D721Med (cell line): Measurements from ENCODE around the gene POLE.

ENCODE experiments used
- DNase-seq: peaks from one replicate; pipeline ENCODE4 v3.0.0; 2011; ENCODE audit warnings: low spot score; ENCODE audit not compliant: insufficient read length
- FAIRE-seq: peaks from 2 replicates; lab custom pipeline; 2011; peaks lifted over from hg19 to GRCh38; lab: Jason Lieb, UNC
- TF ChIP-seq, protein P1 (sequence below): IDR thresholded peaks from 2 replicates; pipeline ENCODE4 v1.5.1; 2012; ENCODE audit warnings: mild to moderate bottlenecking, control low read depth; ENCODE audit not compliant: insufficient read depth; ENCODE audit errors: missing control alignments

POLE gene

DNA sequence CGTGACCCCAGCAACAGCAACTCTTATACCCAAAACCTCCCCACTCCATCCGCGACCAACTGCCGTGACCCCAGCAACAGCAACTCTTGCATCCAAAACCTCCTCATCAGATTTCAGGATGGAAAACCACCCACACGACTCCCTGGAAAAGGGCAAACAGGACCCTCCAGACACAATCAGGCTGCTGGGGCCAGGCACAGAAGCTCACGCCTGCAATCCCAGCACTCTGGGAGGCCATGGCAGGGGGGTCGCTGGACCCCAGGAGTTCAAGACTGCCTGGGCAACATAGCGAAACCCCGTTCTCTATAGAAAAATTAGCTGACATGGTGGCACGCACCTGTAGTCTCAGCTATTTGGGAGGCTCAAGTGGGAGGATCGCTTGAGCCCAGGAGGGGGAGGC, 43.2 kb upstream of the POLE start:
- FAIRE-seq (no peak), DNase-seq (no peak)
- TF ChIP-seq, protein P1, sequence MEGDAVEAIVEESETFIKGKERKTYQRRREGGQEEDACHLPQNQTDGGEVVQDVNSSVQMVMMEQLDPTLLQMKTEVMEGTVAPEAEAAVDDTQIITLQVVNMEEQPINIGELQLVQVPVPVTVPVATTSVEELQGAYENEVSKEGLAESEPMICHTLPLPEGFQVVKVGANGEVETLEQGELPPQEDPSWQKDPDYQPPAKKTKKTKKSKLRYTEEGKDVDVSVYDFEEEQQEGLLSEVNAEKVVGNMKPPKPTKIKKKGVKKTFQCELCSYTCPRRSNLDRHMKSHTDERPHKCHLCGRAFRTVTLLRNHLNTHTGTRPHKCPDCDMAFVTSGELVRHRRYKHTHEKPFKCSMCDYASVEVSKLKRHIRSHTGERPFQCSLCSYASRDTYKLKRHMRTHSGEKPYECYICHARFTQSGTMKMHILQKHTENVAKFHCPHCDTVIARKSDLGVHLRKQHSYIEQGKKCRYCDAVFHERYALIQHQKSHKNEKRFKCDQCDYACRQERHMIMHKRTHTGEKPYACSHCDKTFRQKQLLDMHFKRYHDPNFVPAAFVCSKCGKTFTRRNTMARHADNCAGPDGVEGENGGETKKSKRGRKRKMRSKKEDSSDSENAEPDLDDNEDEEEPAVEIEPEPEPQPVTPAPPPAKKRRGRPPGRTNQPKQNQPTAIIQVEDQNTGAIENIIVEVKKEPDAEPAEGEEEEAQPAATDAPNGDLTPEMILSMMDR = no peak

DNA sequence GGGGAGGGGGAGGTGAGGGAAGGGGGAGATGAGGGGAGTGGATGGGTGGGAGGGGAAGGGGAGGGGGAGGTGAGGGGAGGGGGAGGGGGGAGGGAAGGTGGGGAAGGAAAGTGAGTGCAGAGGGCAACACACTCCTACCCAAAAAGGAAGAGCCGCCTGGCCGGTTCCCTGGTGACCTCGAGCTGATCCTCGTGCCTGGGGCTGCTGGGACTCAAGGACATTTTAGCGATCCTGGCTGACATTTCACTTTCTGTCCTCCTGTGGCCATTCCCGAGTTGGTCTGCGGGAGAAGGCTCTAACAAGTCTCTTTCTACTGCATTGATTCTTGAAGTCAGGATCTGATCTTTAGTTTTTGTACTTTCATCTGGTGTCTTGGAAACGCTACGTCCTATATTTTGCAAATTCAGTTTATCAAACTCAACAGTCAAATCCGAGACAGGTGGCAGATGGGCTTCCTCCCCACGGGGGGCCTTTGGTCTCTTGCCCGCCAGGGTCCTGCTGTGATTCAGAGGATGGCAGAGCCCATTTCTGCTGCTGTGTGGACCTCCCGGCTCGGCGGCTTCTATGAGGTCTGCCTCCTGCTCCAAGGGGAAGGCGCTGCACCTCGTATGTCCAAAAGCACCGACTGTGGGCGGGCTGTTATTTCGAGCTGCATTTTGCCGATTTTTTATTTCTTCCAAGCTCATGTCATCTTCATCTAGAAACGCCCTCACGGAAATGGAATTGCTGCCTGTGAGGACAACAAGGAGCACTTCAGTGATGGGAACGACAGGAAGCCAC, 42.6 kb upstream of the POLE start:
- FAIRE-seq (no peak), DNase-seq (no peak)
- TF ChIP-seq, protein P1 = no peak

DNA sequence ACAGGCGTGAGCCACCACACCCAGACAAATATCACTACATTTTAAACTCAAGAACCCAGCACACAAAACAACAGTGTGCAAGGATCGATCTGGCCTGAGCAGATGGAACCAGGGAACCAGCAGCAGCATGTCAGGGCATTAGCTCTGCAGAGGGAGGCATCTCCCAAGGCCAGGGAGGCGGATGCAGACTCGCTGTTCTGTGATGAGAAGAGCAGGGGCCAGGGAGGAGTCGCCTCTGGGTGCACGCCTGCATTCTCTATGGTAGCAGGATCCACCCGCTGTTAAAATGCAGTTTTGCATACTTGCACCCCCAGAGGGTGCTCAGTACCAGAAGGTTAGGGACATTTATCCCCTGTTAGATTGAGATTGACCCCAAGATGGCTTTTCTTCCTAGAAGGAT, 41.4 kb upstream of the POLE start:
- no peak for DNase-seq
- TF ChIP-seq, protein P1 = no peak
- FAIRE-seq = no peak

DNA sequence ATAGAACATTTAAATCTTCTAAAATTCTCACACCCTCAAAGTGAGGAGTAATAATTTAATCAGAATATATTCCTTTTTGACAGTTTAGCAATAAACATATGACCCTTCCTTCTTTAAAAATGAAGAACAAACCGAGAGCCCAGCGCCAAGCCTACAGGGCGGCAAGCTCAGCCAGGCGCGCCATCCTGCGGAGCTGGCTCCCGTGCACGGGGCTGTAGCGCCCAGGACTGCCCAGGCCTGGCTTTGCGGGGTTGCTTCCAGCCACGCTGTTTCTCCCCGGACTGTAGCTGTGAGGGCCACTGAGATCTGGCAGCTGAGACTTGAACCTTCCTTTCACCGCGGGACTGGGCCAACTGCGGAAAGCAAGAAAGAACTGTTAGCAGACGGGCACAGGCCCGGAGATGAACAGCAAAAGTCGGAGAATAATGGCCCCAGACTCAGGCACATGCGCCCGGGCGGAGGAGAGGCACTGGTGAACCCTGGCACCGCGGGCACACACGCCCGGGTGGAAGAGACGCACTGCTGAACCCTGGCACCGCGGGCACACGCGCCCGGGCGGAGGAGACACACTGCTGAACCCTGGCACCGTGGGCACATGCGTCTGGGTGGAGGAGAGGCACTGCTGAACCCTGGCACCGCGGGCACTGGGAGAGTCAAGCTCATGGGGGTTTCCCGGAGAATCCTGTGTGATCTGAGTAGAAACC, 40.1 kb upstream of the POLE start:
- DNase-seq (no peak), FAIRE-seq (no peak)
- TF ChIP-seq, protein P1 = no peak

DNA sequence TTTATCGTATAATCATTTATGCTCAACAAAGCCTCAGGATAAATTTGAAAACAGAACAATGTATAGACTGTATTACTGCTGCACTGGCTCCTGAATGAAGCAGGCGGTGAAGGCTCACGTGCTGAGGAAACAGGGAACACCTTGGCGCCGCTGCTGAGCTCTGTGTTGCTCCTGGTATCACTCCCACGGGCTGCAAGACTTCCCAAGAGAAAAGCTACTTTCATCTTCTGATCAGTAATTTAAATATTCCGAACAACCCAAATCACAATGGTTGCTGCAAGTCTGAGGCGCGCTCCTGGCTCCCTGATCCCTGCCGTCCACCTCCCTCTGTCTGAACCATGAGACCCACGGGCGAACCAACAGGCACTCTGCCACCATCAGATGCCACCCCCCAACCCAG, 39.2 kb upstream of the POLE start:
- TF ChIP-seq, protein P1 = no peak
- no peak for FAIRE-seq

DNA sequence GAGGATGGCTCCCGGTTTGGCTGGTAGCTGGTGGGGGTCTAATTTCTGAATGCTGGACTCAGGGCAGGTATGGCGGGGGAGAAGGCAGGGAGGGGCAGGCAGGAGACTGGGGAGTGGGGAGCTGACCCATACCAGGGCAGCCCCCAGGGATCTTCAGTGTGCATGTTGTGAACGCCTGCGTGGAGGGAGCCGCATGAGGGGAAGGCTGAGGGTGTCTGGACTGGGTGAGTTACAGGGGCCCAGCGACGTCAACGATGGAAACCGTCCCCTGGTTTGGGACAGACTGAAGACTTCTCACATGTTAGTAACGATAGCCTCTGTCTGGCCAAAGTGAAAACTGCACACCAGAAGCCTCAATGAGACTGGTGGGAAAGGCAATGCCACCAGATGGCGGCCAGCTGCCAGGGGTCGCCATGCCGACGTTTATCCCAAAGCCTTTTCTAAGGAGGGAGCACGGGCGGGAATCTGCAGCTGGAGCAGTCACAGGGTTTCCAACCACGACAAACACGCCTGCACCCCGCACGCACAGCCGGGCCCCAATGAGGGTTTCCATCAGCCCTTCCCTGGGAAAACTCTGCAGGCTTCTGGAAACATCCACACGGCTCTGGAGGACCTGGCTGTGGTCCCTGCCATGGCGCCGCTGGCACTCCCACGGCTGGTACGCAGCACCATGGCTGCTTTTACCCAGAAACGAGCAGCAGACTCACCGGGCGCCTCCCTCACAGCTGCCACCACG, 37.5 kb upstream of the POLE start:
- DNase-seq = peak; percentile 82
- TF ChIP-seq, protein P1 = no peak

More for the DNA sequence above, 39.2 kb upstream of the POLE start:
- DNase-seq = no peak

More for the DNA sequence above, 37.5 kb upstream of the POLE start:
- no peak for FAIRE-seq
